ENCODE data around the gene COX17.
A peak's percentile ranks its signal among the peaks of the same experiment; 100 is the strongest.
"Not testable (repeated sequence)": the region's sequence is repeated elsewhere in the genome, so short reads cannot be mapped to it uniquely, and the experiment has no call there.

COX17 gene, protein sequence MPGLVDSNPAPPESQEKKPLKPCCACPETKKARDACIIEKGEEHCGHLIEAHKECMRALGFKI

DNA sequence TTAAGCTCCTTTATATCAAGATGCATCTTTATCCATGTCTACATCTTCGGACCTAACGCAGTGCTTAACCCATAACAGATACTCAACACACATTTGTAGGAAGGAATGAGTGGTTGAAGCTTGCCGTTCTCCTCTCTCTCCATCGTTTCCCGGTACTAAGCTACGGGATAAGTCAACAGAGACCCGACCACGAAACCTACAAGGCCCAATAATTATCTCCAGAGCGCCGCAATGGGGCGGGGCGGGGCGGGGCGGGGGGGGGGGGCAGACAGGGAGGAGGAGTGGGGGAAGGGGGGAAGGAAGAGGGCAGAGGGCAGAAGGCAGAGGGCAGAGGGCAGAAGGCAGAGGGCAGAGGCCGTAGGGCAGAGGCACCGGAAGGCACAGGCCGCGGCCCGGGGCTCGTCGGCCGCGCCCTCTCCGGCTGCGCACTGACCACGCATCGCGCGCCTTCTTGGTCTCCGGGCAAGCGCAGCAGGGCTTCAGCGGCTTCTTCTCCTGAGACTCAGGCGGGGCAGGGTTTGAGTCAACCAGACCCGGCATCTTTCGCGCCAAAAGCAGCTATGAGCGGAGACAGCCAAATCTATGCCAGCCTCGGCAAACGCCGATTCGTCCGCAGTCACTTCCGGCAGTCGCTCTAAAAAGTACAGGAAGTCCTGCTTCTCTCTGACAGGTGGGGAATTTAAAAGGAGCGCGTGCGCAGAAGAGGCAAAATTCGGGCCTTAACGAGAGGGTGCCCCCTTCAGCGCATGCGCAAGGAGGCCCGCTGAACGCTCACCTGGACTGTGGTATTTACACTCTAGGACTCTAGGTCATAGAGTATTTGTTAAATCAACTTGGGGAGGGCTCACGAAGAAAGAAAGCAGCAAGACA, at the start of gene COX17:
Gene COX17 (minus strand): TSS at position 636 of the 870 bp plus-strand sequence. CDS start 96 bp downstream, at position 540.
- DNase-seq (ENCODE audit: low read depth in 2 of 2, low spot score in 1 of 2): peak; percentile 88 to 91

DNA sequence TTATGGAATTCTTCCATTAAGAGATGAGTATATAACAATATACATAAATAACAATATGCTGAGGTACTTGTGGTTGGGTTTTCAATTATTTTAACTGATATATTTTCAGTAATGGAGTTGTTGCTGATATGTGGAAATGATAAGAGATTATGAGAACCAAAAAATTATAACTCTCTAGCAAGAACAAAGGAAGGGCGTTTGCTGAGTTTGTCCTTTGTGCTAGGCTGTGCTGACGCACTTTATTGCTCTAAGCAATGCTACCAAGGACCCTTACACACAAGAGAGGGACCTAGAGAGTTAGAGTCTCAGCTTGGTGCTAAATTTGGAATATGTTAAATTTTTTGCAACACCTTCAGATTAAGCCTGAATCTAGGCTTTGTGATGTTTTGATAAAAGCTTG, 49.7 kb upstream of the COX17 start:
- no peak for DNase-seq (ENCODE audit: low read depth in 2 of 2, low spot score in 1 of 2)

GRCh38 chr3:119723022-119723421, 45.8 kb upstream of the COX17 start:
- no peak for DNase-seq (ENCODE audit: low read depth in 2 of 2, low spot score in 1 of 2)

- DNase-seq (ENCODE audit: low read depth in 2 of 2, low spot score in 1 of 2): no peak
These were observed 40.3 kb upstream of the COX17 start for GRCh38 chr3:119717520-119717919.

- DNase-seq (ENCODE audit: low read depth in 2 of 2, low spot score in 1 of 2): no peak
These were observed 39.8 kb upstream of the COX17 start for GRCh38 chr3:119716998-119717397.

GRCh38 chr3:119715105-119715504, 37.9 kb upstream of the COX17 start:
- DNase-seq (ENCODE audit: low read depth in 2 of 2, low spot score in 1 of 2): no peak

DNA sequence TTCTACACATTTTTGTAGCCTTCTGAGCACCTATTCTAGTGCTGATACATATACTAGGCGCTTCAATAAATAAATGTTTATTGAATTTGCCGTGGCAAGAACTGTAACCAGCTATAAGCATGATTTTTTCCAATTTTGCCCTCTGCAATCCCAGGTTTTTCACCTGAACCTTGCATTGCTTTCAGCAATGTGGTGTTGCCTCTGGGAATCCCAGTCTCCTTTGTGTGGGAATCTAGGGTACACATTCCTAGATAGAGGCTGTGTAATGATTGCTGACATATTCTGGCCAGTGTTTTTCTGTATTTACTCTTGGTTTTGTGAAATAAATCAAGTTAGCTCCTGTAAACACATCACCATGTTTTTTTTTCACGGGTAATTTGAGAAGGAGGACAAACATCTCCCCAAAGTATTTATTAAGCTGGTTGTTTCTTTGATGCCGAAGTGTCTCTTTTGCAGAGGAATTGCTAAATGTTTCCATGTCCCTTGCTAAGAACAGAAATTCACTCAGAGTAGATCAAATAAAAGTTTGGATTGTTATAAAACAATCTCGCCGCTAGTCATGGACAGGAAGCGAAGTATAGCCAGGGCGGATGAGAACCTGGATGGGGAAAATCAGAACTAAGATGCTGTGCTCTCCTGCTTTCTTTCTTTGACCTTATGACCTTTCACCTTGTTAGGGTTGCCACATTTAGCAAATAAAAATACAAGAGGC, 26.8 kb upstream of the COX17 start:
- no peak for DNase-seq (ENCODE audit: low read depth in 2 of 2, low spot score in 1 of 2)

DNA sequence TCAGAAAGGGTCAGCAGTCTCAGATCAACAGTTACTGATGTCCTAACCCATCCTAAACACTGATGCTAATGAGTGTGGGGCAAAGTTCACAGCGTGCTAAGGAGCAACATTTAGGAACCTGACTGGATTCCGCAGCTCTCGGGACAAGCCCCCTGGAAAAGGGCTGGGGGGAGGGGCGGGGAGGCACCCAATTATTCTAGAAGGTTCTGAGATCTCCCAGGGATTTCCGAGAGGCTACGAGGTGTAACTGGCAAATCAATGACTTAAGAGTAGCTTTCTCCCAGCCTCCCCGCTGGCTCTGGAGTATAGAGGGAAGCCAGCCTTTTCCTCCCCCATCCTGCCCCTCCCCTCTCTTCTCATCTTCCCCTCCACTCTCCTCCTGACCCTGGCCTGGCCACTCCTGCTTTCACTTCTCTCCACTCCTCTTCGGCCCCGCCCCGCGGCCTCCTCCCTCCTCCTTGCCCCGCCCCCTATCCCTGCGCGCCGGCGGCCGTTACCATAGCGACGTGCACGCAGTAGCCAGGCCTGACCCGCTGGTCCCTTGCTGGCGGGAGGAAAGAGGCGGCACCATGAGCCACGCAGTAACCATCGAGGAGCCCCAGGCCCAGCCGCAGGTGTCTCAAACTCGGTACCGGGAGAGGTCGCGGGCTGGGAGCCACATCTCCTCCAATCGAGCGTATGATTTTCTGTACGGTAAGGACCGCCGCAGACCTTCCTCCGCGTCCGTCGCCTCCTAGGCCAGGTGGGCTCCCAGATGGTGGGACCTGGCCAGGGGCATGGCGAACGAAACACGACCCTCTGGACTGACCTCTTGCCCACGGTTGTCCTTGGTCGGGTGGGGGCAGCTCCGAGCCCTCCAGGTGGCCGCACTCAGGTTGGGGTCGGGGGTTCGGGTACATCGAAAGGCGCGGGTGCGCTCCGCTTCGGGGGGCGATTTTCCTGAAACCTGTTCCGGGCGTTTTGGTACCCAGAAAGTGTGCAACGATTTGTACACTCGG, 25.6 kb upstream of the COX17 start, which contains the start of gene CFAP91:
Gene CFAP91 (plus strand): TSS at position 493 of the 998 bp plus-strand sequence. CDS start 77 bp downstream, at position 570.
- DNase-seq (ENCODE audit: low read depth in 2 of 2, low spot score in 1 of 2): peak; percentile 59 to 69

DNA sequence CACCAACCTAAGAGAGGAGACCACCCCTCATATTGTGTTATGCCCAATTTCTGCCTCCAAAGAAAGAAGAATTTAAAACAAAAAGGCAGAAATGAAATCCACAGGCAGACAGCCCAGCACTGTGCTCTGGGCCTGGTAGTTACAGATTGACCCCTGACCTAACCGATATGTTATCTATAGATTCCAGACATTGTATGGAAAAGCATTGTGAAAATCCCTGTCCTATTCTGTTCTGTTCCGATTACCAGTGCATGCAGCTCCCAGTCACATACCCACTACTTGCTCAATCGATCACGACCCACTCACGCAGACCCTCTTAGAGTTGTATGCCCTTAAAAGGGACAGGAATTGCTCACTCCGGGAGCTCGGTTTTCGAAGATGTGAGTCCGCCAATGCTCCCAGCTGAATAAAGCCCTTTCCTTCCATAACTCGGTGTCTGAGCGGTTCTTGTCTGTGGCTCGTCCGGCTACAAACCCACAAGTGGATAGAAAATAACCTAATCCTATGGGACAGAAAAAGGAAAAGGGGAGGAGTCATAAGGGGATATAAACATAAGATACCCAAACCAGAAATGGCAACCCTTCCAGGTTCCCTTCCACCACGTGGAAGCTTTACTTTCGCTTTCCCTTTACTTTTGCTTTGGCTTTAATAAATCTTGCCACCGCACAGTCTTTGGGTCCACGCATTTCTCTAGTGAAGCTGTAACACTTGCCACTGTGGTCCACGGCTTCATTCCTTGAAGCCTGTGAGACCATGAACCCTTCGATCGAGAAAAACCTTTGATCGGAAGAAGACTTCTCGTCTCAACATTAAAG, 23.9 kb upstream of the COX17 start:
- no peak for DNase-seq (ENCODE audit: low read depth in 2 of 2, low spot score in 1 of 2)

GRCh38 chr3:119700269-119700919, 23.2 kb upstream of the COX17 start:
- no peak for DNase-seq (ENCODE audit: low read depth in 2 of 2, low spot score in 1 of 2)

DNA sequence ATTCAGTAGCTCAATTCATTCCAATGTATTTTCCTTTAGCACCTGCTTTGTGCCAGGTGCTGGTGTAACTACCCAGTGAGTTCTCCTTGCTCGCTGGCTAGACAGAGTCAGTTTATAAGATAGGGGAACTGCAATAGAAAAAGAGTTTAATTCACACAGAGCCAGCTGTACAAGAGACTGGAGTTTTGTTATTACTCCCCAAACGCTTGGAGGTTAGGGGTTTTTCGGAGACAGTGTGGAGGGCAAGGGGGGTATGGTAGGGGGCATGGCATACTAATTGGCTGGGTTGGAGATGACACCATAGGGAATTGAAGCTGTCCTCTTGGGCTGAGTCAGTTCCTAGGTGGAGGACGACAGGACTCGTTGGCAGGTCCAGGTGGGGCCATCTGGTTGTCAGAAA, 20.2 kb upstream of the COX17 start:
- no peak for DNase-seq (ENCODE audit: low read depth in 2 of 2, low spot score in 1 of 2)

- DNase-seq (ENCODE audit: low read depth in 2 of 2, low spot score in 1 of 2): no peak
These were observed 18.3 kb upstream of the COX17 start for GRCh38 chr3:119695480-119695879.

DNA sequence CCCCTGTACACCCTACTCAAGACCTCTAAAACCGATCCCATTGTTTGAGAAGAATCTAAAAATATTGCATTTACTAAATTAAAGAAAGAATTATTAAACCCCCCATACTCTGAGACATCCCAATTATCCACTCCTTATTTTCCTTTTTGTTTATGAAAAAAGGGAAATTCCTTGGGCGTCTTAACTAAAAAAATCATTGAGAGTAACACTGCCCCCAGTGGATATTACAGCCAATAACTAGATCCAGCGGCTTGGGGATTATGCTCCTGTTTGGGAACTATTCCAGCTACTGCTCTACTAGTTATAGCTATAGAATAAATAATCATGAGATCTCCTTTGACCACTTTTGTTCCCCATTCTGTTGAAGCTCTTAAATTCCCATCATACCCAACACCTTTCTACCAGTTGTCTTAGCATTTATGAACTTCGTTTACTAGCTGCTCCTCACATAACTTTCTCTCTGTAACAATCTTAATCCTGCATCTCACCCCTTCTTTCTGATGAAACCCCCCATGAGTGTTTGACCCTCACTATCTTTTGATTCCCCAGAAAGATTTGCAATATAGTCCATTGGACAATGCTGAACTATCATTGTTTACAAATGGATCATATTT, 12.9 kb upstream of the COX17 start:
- DNase-seq (ENCODE audit: low read depth in 2 of 2, low spot score in 1 of 2): no peak

- no peak for DNase-seq (ENCODE audit: low read depth in 2 of 2, low spot score in 1 of 2)
These were observed 6.2 kb upstream of the COX17 start for GRCh38 chr3:119683421-119683820.

GRCh38 chr3:119681279-119681678, 4.1 kb upstream of the COX17 start:
- no peak for DNase-seq (ENCODE audit: low read depth in 2 of 2, low spot score in 1 of 2)

- no peak for DNase-seq (ENCODE audit: low read depth in 2 of 2, low spot score in 1 of 2)
These were observed 2.7 kb upstream of the COX17 start for GRCh38 chr3:119679874-119680273.

- not testable (repeated sequence) for DNase-seq (ENCODE audit: low read depth in 2 of 2, low spot score in 1 of 2)
These were observed 1.0 kb upstream of the COX17 start for GRCh38 chr3:119678209-119678608.

DNA sequence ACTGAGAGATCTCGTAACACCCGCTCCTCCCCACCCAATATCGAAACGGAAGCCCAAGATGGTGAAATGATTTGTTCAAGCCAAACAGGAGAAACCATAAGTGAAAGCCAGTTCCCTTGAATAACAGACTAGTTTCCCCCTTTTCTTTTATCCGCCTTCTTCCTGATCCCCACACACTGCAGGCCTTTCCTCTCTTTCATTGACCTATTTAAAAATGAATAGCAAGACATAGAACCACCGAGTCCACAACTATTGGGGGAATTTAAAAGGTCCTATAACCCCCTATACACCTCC, 382 bp upstream of the COX17 start:
- DNase-seq (ENCODE audit: low read depth in 2 of 2, low spot score in 1 of 2): no peak

- DNase-seq (ENCODE audit: low read depth in 2 of 2, low spot score in 1 of 2): no peak
These were observed 1.2 kb downstream of the COX17 start for GRCh38 chr3:119676020-119676419.

Measured in stimulated activated CD8-positive, alpha-beta memory T cell treated with anti-CD3 and anti-CD28 coated beads, Interleukin-4, amount 100 ng/mL, for 4 hours (primary cell).